Measurements from ENCODE around the gene ADGRF4. TPM values are rescaled to one million over a fixed set of nuclear protein-coding genes. Genes with fewer than 3 reads are reported as not detected.

ADGRF4 gene
- total and polyA plus RNA-seq, 2 of the 8 experiments (the other 6 are each of a cell fraction or from before 2014, with no cell fraction given) = 0.02 TPM; not detected in 1

- Histone ChIP-seq H4K91ac (replicated peaks; ENCODE audit: insufficient read length, low read length) (no peak overlapping the region), H3K36me3 (ENCODE audit: control insufficient read depth in 2 of 4, insufficient read depth in 4 of 4, low read length in 3 of 4) (no peaks in the 10 kb centered on the region), H4K8ac (ENCODE audit: extremely low read depth, insufficient read depth, low read length) (no peak overlapping the region), H2BK20ac (ENCODE audit: low read length) (no peak overlapping the region), H4K20me1 (replicated peaks in 1 of 2; ENCODE audit: control insufficient read depth in 1 of 2, insufficient read depth in 2 of 2, low read length in 2 of 2) (no peaks in the 10 kb centered on the region), H2AFZ (ENCODE audit: low read length) (peak overlapping the region; percentile 36), H2BK5ac (ENCODE audit: low read depth, low read length) (no peak overlapping the region), H2AK5ac (ENCODE audit: low read depth, low read length) (no peak overlapping the region), H3K4me3 (ENCODE audit: extremely low read depth in 1 of 4, insufficient read depth in 2 of 4, low read depth in 3 of 4, low read length in 4 of 4) (no peak overlapping the region), H3K4ac (replicated peaks; ENCODE audit: insufficient read length, low read depth, low read length) (no peak overlapping the region), H3K4me1 (replicated peaks in 1 of 4; ENCODE audit: control insufficient read depth in 3 of 4, insufficient read depth in 4 of 4, low read length in 3 of 4) (peaks cover 0 to 1% (median 0%) of the 10 kb centered on the region in 4 experiments; a peak in 2 of 7 replicates), H3K18ac (ENCODE audit: extremely low read depth, low read length) (no peak overlapping the region), H3K27ac (ENCODE audit: low read depth, low read length) (no peak overlapping the region), H3K79me1 (ENCODE audit: low read depth, low read length) (no peaks in the 10 kb centered on the region), H3K56ac (replicated peaks; ENCODE audit: insufficient read length, low read depth, low read length) (no peak overlapping the region), H4K5ac (ENCODE audit: insufficient read length, low read depth, low read length) (no peak overlapping the region), H3K9ac (replicated peaks in 1 of 4; ENCODE audit: extremely low read depth in 1 of 4, low read depth in 3 of 4, low read length in 3 of 4) (no peak overlapping the region), H2BK12ac (ENCODE audit: low read depth, low read length) (no peak overlapping the region), H2BK15ac (ENCODE audit: low read length) (no peak overlapping the region), H3K14ac (ENCODE audit: insufficient read length) (no peak overlapping the region), H3K9me3 (ENCODE audit: insufficient read depth in 2 of 2, low read depth in 1 of 2, low read length in 1 of 2) (no peaks in the 10 kb centered on the region), H3K27me3 (replicated peaks in 1 of 4; ENCODE audit: control insufficient read depth in 3 of 4, extremely low read depth in 1 of 4, insufficient read depth in 3 of 4, low read length in 3 of 4) (no peaks in the 10 kb centered on the region), H3K79me2 (ENCODE audit: control insufficient read depth in 1 of 2, insufficient read depth in 2 of 2, low read length in 2 of 2) (no peaks in the 10 kb centered on the region), H3K4me2 (ENCODE audit: insufficient read depth in 1 of 2, low read depth in 2 of 2, low read length in 2 of 2) (no peak overlapping the region), H2BK120ac (replicated peaks; ENCODE audit: low read depth, low read length) (no peak overlapping the region), H3K23me2 (ENCODE audit: low read depth, low read length) (no peaks in the 10 kb centered on the region; the same call in 1 of the 2 replicates), H3K23ac (ENCODE audit: insufficient read length) (no peak overlapping the region)
- TF ChIP-seq TCF12 (IDR thresholded peaks at IDR 0.05; ENCODE audit: low read depth, low read length) (peak; percentile 63; the same call in 1 of the 2 replicates), POLR2A (IDR thresholded peaks at IDR 0.05; ENCODE audit: control extremely low read depth in 1 of 2, low read depth in 2 of 2, low read length in 2 of 2) (0 out of 3 replicates have a peak, but pooled peaks of 1 of the 2 experiments have one; percentile 28), GTF2F1 (IDR thresholded peaks at IDR 0.05; ENCODE audit: borderline replicate concordance, low read depth, low read length) (no peak), SUZ12 (IDR thresholded peaks at IDR 0.05; ENCODE audit: low read length) (no peak), TAF1 (IDR thresholded peaks at IDR 0.05; ENCODE audit: low read depth, low read length) (0 out of 2 replicates have a peak, but pooled peaks have one; percentile 41)
- ChIA-PET CTCF (ENCODE audit: partially characterized antibody) (no interaction called here), POLR2A (ENCODE audit: partially characterized antibody) (interaction anchor here (0.7 kb wide), 1 partner anchor 89 kb away, joined by 3 read pairs; no protein-coding TSS in a partner anchor)
- WGBS, 2 experiments (ENCODE audit: extremely low coverage in 1 of 2, insufficient coverage in 1 of 2, insufficient read length in 1 of 2, insufficient replicate concordance in 2 of 2, low coverage in 1 of 2, low lambda C conversion rate in 2 of 2, missing lambda C conversion rate in 1 of 2) = 71% methylated on average over 13 of the region's 13 CpGs; no CpG with 5 or more reads in 1 of the 2 experiments
- FAIRE-seq (no peak), DNase-seq (ENCODE audit: low read depth in 1 of 2, low spot score in 2 of 2) (peak; percentile 10 to 59)
These were observed 34.7 kb upstream of the ADGRF4 start for GRCh38 chr6:47663462-47664216.

All from H1 (cell line).